Fibroblast of villous mesenchyme (primary cell): ENCODE results near the gene RAB39A. TPM values are rescaled to one million over a fixed set of nuclear protein-coding genes. Genes with fewer than 3 reads are reported as not detected.
"Not testable (repeated sequence)": the region's sequence is repeated elsewhere in the genome, so short reads cannot be mapped to it uniquely, and the experiment has no call there.

Experiments used
- DNase-seq: peaks from one replicate; pipeline ENCODE4 v3.0.0-alpha.2; 2010; ENCODE audit warnings: low read depth
- H3K4me3 ChIP-seq: 2 replicates; pipeline ENCODE4 v1.5.1; 2011; ENCODE audit warnings: low read depth, mild to moderate bottlenecking, low read length
- CTCF ChIP-seq: IDR thresholded peaks from 2 replicates; pipeline ENCODE4 v1.5.1; 2012; ENCODE audit warnings: low read depth, mild to moderate bottlenecking, low read length; ENCODE audit not compliant: insufficient read depth
- total RNA-seq: library from RNA; depleted of rRNA; stranded (reverse); fragments of >200 nt; gene quantifications from 2 replicates; pipeline ENCODE4 v1.2.3, GENCODE V29; 2012

RAB39A gene, protein sequence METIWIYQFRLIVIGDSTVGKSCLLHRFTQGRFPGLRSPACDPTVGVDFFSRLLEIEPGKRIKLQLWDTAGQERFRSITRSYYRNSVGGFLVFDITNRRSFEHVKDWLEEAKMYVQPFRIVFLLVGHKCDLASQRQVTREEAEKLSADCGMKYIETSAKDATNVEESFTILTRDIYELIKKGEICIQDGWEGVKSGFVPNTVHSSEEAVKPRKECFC
- total RNA-seq = under 0.01 TPM in 1 of 2 replicates, not detected in the other

DNA sequence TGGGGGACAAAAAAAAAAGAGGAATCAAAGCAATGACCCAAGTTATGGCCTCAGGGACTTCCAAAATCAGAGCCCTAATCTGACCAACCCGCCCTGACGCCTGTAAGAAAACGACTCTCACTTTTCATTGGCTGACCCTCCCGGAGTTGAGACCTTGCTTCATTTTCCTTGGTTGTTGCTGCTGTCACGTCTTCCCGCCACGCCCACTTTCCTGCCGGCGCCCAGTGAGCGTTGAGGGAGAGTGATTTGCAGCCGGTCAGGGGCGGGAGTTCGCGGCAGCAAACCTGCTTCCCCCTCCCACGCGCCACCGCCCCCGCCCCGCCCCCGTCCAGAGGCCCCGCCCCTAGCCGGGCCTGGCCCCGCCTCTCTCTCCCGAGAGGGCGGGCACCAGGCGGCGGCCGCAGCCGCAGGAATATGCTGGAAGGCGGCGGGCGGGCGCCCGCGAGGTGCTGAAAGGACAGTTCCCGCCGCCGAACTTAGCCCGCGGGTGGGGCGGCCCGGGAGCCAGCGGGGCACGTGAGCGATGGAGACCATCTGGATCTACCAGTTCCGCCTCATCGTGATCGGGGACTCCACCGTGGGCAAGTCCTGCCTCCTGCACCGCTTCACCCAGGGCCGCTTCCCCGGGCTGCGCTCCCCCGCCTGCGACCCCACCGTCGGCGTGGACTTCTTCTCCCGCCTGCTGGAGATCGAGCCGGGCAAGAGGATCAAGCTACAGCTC, at the start of gene RAB39A:
Gene RAB39A (plus strand): TSS at position 403 of the 721 bp plus-strand sequence. CDS start 121 bp downstream, at position 524.
- no peak for TF ChIP-seq CTCF
- peak; percentile 81 for DNase-seq
- peak within 1 kb of the TSS; percentile 38 for H3K4me3 ChIP-seq

DNA sequence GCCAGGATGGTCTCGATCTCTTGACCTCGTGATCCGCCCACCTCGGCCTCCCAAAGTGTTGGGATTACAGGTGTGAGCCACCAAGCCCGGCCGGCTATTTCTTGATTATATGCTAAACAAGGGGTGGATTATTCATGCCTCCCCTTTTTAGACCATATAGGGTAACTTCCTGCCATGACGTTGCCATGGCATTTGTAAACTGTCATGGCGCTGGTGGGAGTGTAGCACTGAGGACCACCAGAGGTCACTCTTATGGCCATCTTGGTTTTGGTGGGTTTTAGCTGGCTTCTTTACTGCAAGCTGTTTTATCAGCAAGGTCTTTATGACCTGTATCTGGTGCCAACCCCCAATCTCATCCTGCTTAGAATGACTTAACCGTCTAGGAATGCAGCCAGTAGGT, 46.8 kb upstream of the RAB39A start:
- DNase-seq, H3K4me3 ChIP-seq: not testable (repeated sequence)

GRCh38 chr11:107882095-107882820, 46.0 kb upstream of the RAB39A start:
- DNase-seq = no peak
- no peak overlapping the region for H3K4me3 ChIP-seq
- no peak for TF ChIP-seq CTCF

- peak; percentile 62 for TF ChIP-seq CTCF
- no peak overlapping the region for H3K4me3 ChIP-seq
- DNase-seq = peak; percentile 47
Measured at GRCh38 chr11:107898270-107898669, 30.0 kb upstream of the RAB39A start.

DNA sequence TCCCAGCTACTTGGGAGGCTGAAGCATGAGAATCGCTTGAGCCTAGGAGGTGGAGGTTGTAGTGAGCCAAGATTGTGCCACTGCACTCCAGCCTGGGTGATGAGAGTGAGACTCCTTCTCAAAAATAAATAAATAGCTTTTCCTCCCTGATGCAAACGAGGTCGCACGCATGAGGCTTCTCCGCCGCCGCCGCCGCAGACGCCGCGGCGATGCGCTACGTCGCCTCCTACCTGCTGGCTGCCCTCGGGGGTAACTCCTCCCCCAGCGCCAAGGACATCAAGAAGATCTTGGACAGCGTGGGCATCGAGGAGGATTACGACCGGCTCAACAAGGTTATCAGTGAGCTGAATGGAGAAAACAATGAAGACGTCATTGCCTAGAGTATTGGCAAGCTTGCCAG, 20.0 kb upstream of the RAB39A start:
- H3K4me3 ChIP-seq = no peak overlapping the region
- no peak for DNase-seq
- no peak for TF ChIP-seq CTCF

GRCh38 chr11:107912415-107912814, 15.8 kb upstream of the RAB39A start:
- H3K4me3 ChIP-seq, DNase-seq: not testable (repeated sequence)

DNA sequence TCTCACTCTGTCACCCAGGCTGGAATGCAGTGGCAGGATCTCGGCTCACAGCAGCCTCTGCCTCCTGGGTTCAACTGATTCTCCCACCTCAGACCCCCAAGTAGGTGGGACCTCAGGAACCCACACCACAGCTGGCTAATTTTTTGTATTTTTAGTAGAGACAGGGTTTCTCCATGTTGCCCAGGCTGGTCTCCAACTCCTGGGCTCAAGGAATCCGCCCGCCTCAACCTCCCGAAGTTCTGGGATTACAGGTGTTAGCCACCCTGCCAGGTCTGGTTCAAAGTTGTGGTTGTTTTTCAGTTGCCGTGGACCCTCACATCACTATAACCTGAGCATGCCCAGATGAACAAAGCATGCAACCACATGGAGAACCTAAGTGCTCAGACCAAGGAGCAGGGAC, 13.0 kb upstream of the RAB39A start:
- DNase-seq = no peak
- TF ChIP-seq CTCF = no peak
- no peak overlapping the region for H3K4me3 ChIP-seq
